K562 (cell line): Measurements from ENCODE around the gene MAN1A1. TPM values are rescaled to one million over a fixed set of nuclear protein-coding genes. Genes with fewer than 3 reads are reported as not detected.

ENCODE experiments used
- DACH1 ChIP-seq: fragments of 450-650 bp; IDR thresholded peaks from 2 replicates; pipeline ENCODE4 v1.6.1; 2018; ENCODE audit not compliant: partially characterized antibody
- MECOM ChIP-seq: fragments of 250-450 bp; sonication (Bioruptor Pico); IDR thresholded peaks from 2 replicates; pipeline ENCODE4 v1.8.0; 2022; ENCODE audit warnings: inconsistent platforms
- THRAP3 ChIP-seq: fragments of 450-650 bp; IDR thresholded peaks from 2 replicates; pipeline ENCODE4 v1.6.1; 2016; ENCODE audit warnings: mild to moderate bottlenecking, inconsistent platforms, borderline replicate concordance
- U2AF1 ChIP-seq: fragments of 200-400 bp; formaldehyde crosslinking; optimal IDR thresholded peaks from 2 replicates; pipeline ENCODE3; 2017; ENCODE audit warnings: mild to moderate bottlenecking, low read depth, low read length, moderate library complexity
- YY1 ChIP-seq, 3 experiments: IDR thresholded peaks; 2 replicates each; pipeline ENCODE4 v1.6.1; 2011; ENCODE audit warnings: low read length in 2 of 3, mild to moderate bottlenecking in 2 of 3, moderate library complexity in 2 of 3, borderline replicate concordance in 1 of 3, control low read depth in 1 of 3, low read depth in 1 of 3; ENCODE audit not compliant: insufficient read depth in 3 of 3, insufficient replicate concordance in 2 of 3, control insufficient read depth in 1 of 3, insufficient read length in 1 of 3; ENCODE audit errors: extremely low read depth in 1 of 3
- ZBTB7A ChIP-seq: IDR thresholded peaks from 2 replicates; pipeline ENCODE4 v1.6.1; 2011; ENCODE audit warnings: low read depth, mild to moderate bottlenecking, low read length, moderate library complexity, borderline replicate concordance; ENCODE audit not compliant: control insufficient read depth
- ZNF12 ChIP-seq: sonication (generic); formaldehyde crosslinking; IDR thresholded peaks from 2 replicates; pipeline ENCODE4 v1.4.0; 2020; ENCODE audit warnings: mild to moderate bottlenecking, missing genetic modification reagents
- ZNF668 ChIP-seq: fragments of 250-450 bp; sonication (Bioruptor Pico); IDR thresholded peaks from 2 replicates; pipeline ENCODE4 v1.8.0; 2022; ENCODE audit warnings: mild to moderate bottlenecking, inconsistent platforms
- polyA plus RNA-seq, 8 experiments: library from polyadenylated mRNA; depleted of rRNA in 4 of 8; stranded (reverse) in 5 of 8; unstranded in 3 of 8; fragments of >200 nt; fragmentation: Nextera tagmentation in 2 of 8; fragmentation: Illumina TruSeq in 1 of 8; extraction: Ambion mirVana in 2 of 8; extraction: Trizol in 1 of 8; gene quantifications; 2 replicates each; pipeline versions ENCODE4 v1.2.1 to v1.2.3, GENCODE V29; 2011 to 2014; ENCODE audit warnings: inconsistent platforms in 1 of 8, missing spikeins in 1 of 8
- total RNA-seq, 7 experiments: library from RNA; depleted of rRNA in 6 of 7; stranded (reverse); fragments of >200 nt in 6 of 7; fragmentation: Illumina TruSeq in 2 of 7; extraction: Trizol in 2 of 7; gene quantifications; 2 replicates each; pipeline versions ENCODE4 v1.2.1 to v1.2.3, GENCODE V29; 2011 to 2021; ENCODE audit warnings: low replicate concordance in 1 of 7
- TF ChIP-seq, protein P1 (sequence below), 2 experiments: fragments of 450-650 bp; IDR thresholded peaks; 2 replicates each; pipeline ENCODE4 v1.6.1; 2016; ENCODE audit warnings: mild to moderate bottlenecking in 2 of 2, borderline replicate concordance in 1 of 2, low read depth in 1 of 2, moderate library complexity in 1 of 2
- TF ChIP-seq, protein P2 (sequence below): sonication (generic); formaldehyde crosslinking; IDR thresholded peaks from 2 replicates; pipeline ENCODE4 v1.8.0; 2022; ENCODE audit warnings: mild to moderate bottlenecking, missing genetic modification reagents
- TF ChIP-seq, protein P3 (sequence below): fragments of 450-650 bp; formaldehyde crosslinking; IDR thresholded peaks from 2 replicates; pipeline ENCODE4 v1.4.0; 2020; ENCODE audit warnings: mild to moderate bottlenecking, moderate library complexity

Gene MAN1A1
- total and polyA plus RNA-seq, 9 of the 15 experiments (the other 6 are each of a cell fraction or from before 2014, with no cell fraction given): 24.5 to 78.4 (median 59.7) TPM

DNA sequence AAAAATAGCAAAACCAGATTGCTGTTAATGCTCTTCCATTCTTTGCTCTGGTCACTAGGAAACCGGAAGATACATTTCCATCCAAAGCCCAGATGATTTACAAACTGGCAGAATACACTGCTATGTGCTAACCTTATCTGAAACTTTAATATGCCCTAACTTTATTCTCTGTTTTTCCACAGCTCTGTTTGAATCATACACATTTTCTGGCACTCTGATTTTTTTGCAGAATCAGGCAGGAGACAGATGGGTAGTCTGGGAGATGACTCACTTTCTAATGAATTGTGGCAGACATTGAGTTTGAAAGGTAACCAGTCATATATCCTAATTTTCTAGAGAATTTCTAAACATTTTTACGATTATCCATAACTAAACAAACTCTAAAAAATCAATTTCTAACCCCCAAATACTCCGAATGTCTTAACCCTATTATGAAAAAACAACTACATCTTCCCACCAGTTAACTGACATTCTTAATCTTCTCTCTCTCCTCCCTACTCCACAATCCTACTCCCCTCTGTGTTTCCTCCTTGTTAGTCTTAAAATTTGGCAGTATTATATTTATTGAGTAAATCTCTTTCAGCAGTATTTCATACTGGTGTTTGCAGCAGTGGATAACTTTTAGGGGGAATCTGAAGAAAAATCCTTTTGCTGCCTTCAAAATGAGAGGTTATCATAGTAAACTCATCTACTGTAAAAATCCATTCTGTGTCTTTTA, 63.5 kb downstream of the MAN1A1 start (continued):
- TF ChIP-seq, protein P1, sequence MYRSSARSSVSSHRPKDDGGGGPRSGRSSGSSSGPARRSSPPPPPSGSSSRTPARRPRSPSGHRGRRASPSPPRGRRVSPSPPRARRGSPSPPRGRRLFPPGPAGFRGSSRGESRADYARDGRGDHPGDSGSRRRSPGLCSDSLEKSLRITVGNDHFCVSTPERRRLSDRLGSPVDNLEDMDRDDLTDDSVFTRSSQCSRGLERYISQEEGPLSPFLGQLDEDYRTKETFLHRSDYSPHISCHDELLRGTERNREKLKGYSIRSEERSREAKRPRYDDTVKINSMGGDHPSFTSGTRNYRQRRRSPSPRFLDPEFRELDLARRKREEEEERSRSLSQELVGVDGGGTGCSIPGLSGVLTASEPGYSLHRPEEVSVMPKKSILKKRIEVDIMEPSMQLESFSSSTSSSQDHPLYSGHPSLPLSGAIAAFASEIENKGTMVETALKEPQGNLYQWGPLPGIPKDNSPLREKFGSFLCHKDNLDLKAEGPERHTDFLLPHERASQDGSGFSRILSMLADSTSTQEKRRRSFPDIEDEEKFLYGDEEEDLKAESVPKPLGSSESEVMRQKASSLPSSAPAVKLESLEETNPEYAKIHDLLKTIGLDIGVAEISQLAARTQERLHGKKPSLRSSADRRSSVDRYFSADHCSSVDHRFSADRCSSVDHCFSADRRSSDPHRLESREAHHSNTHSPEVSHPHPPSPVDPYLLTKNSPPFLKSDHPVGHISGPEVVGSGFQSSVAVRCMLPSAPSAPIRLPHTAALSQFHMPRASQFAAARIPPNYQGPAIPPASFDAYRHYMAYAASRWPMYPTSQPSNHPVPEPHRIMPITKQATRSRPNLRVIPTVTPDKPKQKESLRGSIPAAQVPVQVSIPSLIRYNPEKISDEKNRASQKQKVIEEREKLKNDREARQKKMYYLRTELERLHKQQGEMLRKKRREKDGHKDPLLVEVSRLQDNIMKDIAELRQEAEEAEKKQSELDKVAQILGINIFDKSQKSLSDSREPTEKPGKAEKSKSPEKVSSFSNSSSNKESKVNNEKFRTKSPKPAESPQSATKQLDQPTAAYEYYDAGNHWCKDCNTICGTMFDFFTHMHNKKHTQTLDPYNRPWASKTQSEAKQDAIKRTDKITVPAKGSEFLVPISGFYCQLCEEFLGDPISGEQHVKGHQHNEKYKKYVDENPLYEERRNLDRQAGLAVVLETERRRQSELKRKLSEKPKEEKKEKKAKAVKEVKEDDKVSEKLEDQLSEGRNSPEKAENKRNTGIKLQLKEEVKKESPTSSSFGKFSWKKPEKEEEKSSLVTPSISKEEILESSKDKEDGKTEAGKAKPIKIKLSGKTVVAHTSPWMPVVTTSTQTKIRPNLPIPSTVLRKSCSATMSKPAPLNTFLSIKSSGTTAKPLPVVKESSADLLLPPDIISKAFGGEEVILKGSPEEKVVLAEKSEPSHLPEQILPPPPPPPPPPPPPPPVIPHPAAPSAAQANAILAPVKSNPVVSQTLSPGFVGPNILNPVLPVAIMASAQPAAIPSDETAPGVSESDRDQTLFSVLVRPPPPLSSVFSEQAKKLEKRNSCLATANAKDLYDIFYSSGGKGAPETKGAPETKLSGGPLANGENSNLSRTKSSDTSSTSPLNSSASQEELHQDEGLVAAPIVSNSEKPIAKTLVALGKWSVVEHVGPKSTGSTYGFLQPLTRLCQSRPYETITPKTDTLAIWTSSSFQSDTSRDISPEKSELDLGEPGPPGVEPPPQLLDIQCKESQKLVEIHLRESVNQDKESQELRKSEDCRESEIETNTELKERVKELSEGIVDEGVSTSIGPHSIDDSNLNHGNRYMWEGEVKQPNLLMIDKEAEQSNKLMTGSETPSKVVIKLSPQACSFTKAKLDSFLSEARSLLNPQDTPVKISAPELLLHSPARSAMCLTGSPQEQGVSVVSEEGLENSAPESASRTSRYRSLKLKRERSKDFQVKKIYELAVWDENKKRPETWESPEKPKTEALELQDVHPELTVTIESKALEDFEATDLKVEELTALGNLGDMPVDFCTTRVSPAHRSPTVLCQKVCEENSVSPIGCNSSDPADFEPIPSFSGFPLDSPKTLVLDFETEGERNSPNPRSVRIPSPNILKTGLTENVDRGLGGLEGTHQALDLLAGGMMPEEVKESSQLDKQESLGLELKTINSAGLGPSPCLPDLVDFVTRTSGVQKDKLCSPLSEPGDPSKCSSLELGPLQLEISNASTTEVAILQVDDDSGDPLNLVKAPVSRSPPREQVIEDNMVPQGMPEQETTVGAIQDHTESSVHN (IDR thresholded peaks at IDR 0.05; ENCODE audit: borderline replicate concordance in 1 of 2, low read depth in 1 of 2): no peak
- TF ChIP-seq ZNF12 (no peak), ZNF668 (no peak), YY1 (IDR thresholded peaks at IDR 0.05; ENCODE audit: borderline replicate concordance in 1 of 3, control insufficient read depth in 1 of 3, extremely low read depth in 1 of 3, insufficient read depth in 3 of 3, insufficient read length in 1 of 3, insufficient replicate concordance in 2 of 3, low read depth in 1 of 3, low read length in 2 of 3) (no peak), U2AF1 (no peak), DACH1 (no peak), ZBTB7A (no peak), MECOM (CRISPR knock-in tag) (no peak), THRAP3 (no peak)
- TF ChIP-seq, protein P2, sequence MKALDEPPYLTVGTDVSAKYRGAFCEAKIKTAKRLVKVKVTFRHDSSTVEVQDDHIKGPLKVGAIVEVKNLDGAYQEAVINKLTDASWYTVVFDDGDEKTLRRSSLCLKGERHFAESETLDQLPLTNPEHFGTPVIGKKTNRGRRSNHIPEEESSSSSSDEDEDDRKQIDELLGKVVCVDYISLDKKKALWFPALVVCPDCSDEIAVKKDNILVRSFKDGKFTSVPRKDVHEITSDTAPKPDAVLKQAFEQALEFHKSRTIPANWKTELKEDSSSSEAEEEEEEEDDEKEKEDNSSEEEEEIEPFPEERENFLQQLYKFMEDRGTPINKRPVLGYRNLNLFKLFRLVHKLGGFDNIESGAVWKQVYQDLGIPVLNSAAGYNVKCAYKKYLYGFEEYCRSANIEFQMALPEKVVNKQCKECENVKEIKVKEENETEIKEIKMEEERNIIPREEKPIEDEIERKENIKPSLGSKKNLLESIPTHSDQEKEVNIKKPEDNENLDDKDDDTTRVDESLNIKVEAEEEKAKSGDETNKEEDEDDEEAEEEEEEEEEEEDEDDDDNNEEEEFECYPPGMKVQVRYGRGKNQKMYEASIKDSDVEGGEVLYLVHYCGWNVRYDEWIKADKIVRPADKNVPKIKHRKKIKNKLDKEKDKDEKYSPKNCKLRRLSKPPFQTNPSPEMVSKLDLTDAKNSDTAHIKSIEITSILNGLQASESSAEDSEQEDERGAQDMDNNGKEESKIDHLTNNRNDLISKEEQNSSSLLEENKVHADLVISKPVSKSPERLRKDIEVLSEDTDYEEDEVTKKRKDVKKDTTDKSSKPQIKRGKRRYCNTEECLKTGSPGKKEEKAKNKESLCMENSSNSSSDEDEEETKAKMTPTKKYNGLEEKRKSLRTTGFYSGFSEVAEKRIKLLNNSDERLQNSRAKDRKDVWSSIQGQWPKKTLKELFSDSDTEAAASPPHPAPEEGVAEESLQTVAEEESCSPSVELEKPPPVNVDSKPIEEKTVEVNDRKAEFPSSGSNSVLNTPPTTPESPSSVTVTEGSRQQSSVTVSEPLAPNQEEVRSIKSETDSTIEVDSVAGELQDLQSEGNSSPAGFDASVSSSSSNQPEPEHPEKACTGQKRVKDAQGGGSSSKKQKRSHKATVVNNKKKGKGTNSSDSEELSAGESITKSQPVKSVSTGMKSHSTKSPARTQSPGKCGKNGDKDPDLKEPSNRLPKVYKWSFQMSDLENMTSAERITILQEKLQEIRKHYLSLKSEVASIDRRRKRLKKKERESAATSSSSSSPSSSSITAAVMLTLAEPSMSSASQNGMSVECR (CRISPR knock-in tag): no peak
- TF ChIP-seq, protein P3, sequence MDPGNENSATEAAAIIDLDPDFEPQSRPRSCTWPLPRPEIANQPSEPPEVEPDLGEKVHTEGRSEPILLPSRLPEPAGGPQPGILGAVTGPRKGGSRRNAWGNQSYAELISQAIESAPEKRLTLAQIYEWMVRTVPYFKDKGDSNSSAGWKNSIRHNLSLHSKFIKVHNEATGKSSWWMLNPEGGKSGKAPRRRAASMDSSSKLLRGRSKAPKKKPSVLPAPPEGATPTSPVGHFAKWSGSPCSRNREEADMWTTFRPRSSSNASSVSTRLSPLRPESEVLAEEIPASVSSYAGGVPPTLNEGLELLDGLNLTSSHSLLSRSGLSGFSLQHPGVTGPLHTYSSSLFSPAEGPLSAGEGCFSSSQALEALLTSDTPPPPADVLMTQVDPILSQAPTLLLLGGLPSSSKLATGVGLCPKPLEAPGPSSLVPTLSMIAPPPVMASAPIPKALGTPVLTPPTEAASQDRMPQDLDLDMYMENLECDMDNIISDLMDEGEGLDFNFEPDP (CRISPR knock-in tag): no peak
